C4-2B (cell line): ENCODE results near the gene RNF141.

Source experiments
- CTCF ChIP-seq: fragments of 450-650 bp; conservative IDR thresholded peaks from 2 replicates; pipeline ENCODE4 v1.5.1; 2017; ENCODE audit warnings: mild to moderate bottlenecking
- ZFX ChIP-seq: fragments of 450-650 bp; IDR thresholded peaks from 2 replicates; pipeline ENCODE4 v1.6.1; 2017

- TF ChIP-seq CTCF (no peak), ZFX (no peak)
Observed at GRCh38 chr11:10524471-10524870, 16.5 kb downstream of the RNF141 start.
